ENCODE data around the gene TEAD1. TPM values are rescaled to one million over a fixed set of nuclear protein-coding genes. Genes with fewer than 3 reads are reported as not detected.

Gene TEAD1
- total RNA-seq, 2 experiments from 2014 or later: 0.11 TPM; not detected in 1

DNA sequence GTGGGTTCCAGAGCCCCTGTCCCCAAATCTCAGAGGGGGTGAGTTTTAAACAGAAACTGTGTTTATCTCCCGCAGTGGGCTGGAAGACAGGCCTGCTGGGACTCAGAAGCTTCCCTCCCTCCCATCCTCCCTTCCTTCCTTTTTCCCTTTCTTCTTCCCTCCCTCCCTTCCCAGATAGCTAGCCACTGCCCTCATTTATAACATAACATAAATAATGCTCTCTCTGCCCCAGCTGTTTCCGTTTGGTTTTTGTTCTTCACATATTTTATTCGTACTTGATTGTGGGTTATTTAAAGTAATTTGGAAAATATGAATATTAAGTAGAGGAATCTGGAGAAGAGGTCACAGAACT, 140.9 kb downstream of the TEAD1 start:
- DNase-seq (no peak), ATAC-seq (ENCODE audit: poor library complexity) (no peak)
- H3K27me3 Mint-ChIP-seq: peaks cover 65% of the 10 kb centered on the region
- H3K9me3 ChIP-seq (ENCODE audit: control insufficient read depth in 1 of 2, insufficient read depth in 1 of 2, low read length in 2 of 2): peaks cover 0 to 4% of the 10 kb centered on the region in 2 experiments
- H3K36me3 ChIP-seq (ENCODE audit: insufficient read depth, low read length): no peaks in the 10 kb centered on the region
- H3K4me1 ChIP-seq (ENCODE audit: insufficient read depth, low read length): no peaks in the 10 kb centered on the region
- no peak for TF ChIP-seq CTCF (IDR thresholded peaks at IDR 0.05)
- H3K4me1 Mint-ChIP-seq (ENCODE audit: low read depth): no peaks in the 10 kb centered on the region
- no peaks in the 10 kb centered on the region for H3K36me3 Mint-ChIP-seq (ENCODE audit: low read depth)
- no peak overlapping the region for H3K4me3 ChIP-seq (ENCODE audit: low read length)
- peaks cover 0 to 5% of the 10 kb centered on the region in 2 experiments for H3K27me3 ChIP-seq (ENCODE audit: control insufficient read depth in 1 of 2, insufficient read depth in 2 of 2, low read length in 2 of 2)
- intact Hi-C loops (cut with DNase I, micrococcal nuclease): no loop called here
- ChIA-PET CTCF (no interaction called here), POLR2A (no interaction called here)
- no peaks in the 10 kb centered on the region for H3K9me3 Mint-ChIP-seq
- H3K27ac Mint-ChIP-seq: no peak overlapping the region
- no peak overlapping the region for H3K4me3 Mint-ChIP-seq
- H3K27ac ChIP-seq (ENCODE audit: low read depth in 1 of 2, low read length in 2 of 2): no peak overlapping the region

DNA sequence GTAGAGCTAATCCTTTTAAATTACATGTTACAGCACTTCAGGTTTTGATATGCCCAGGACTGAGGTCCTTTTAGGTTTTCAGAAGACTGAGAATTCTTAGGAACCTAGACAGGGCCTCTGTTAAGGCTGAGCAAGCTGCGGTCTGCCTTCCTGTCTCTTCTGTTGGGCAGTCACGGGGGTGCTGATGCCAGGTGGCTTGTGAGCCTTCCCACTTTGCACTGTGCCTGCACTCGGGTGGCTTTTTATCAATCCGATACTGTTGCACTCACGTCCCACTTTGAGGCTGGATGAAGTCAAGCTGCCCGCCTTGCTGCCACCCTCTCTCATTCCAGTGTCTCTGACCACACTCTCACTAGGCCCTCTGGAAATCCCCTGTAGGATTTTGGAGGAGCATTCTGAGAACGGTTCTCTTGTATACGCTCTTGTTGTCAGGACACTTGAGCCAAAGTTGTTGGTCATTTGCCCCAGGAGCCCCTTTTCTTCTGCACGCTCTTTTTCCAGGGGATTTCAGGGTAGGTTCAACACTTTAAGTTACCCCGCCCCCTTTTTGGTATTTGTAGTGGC, 141.8 kb downstream of the TEAD1 start:
- DNase-seq (no peak), ATAC-seq (ENCODE audit: poor library complexity) (no peak)
- H3K36me3 Mint-ChIP-seq (ENCODE audit: low read depth): no peaks in the 10 kb centered on the region
- no peak overlapping the region for H3K27ac Mint-ChIP-seq
- Histone ChIP-seq H3K36me3 (ENCODE audit: insufficient read depth, low read length) (no peaks in the 10 kb centered on the region), H3K27ac (ENCODE audit: low read depth in 1 of 2, low read length in 2 of 2) (no peak overlapping the region), H3K9me3 (ENCODE audit: control insufficient read depth in 1 of 2, insufficient read depth in 1 of 2, low read length in 2 of 2) (peaks cover 0 to 4% of the 10 kb centered on the region in 2 experiments), H3K4me3 (ENCODE audit: low read length) (no peak overlapping the region), H3K27me3 (ENCODE audit: control insufficient read depth in 1 of 2, insufficient read depth in 2 of 2, low read length in 2 of 2) (peaks cover 4 to 5% of the 10 kb centered on the region in 2 experiments), H3K4me1 (ENCODE audit: insufficient read depth, low read length) (no peaks in the 10 kb centered on the region)
- H3K27me3 Mint-ChIP-seq: peaks cover 63% of the 10 kb centered on the region
- TF ChIP-seq CTCF (IDR thresholded peaks at IDR 0.05): no peak
- no peak overlapping the region for H3K4me3 Mint-ChIP-seq
- H3K4me1 Mint-ChIP-seq (ENCODE audit: low read depth): no peaks in the 10 kb centered on the region
- ChIA-PET POLR2A (no interaction called here), CTCF (no interaction called here)
- intact Hi-C loops (cut with DNase I, micrococcal nuclease): no loop called here
- H3K9me3 Mint-ChIP-seq: no peaks in the 10 kb centered on the region

DNA sequence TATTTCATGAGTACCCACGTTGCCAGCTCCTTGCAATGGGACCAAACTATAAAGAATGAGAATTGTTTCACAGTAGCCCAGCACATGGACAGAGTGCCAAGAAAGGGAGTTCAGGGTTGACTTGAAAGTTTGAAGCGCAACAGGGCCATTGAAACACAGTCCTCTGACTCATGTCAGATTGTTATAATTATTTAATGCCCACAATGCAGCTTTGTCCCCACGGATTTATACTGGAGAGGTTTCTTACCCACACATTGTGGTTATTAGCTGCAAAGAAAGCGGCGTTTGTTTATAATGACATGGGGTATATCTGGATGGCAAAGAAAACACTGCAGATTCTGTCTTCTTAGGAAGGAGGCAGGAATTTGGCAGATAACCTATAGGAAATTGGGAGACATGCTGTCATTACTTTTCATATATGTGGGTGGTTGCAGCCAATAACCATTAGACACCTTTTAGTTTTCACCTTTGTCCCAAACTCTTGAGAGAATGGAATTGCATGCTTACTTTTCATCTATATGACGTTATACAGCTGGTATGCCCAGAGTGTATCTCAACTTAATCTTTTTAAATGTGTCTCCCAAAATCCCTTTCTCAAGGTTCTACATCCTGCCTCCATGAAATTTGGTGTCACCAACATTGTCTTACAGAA, 143.6 kb downstream of the TEAD1 start:
- Mint-ChIP-seq H3K27me3 (peaks cover 62% of the 10 kb centered on the region), H3K9me3 (no peaks in the 10 kb centered on the region), H3K36me3 (ENCODE audit: low read depth) (no peaks in the 10 kb centered on the region), H3K4me3 (no peak overlapping the region), H3K4me1 (ENCODE audit: low read depth) (no peaks in the 10 kb centered on the region), H3K27ac (no peak overlapping the region)
- no peak overlapping the region for H3K4me3 ChIP-seq (ENCODE audit: low read length)
- H3K4me1 ChIP-seq (ENCODE audit: insufficient read depth, low read length): no peaks in the 10 kb centered on the region
- no peak for ATAC-seq (ENCODE audit: poor library complexity)
- peaks cover 2 to 10% of the 10 kb centered on the region in 2 experiments for H3K27me3 ChIP-seq (ENCODE audit: control insufficient read depth in 1 of 2, insufficient read depth in 2 of 2, low read length in 2 of 2)
- no peaks in the 10 kb centered on the region for H3K36me3 ChIP-seq (ENCODE audit: insufficient read depth, low read length)
- intact Hi-C loops (cut with DNase I, micrococcal nuclease): no loop called here
- no peak for TF ChIP-seq CTCF (IDR thresholded peaks at IDR 0.05)
- no peak for DNase-seq
- ChIA-PET POLR2A (no interaction called here), CTCF (no interaction called here)
- H3K27ac ChIP-seq (ENCODE audit: low read depth in 1 of 2, low read length in 2 of 2): no peak overlapping the region
- H3K9me3 ChIP-seq (ENCODE audit: control insufficient read depth in 1 of 2, insufficient read depth in 1 of 2, low read length in 2 of 2): peaks cover 0 to 4% of the 10 kb centered on the region in 2 experiments
